Mucosa of gallbladder (tissue), 1 donor: ENCODE results near the gene PRRG2. TPM values are rescaled to one million over a fixed set of nuclear protein-coding genes. Genes with fewer than 3 reads are reported as not detected.

Experiments
- DNase-seq: peaks from one replicate; pipeline ENCODE4 v3.0.0-alpha.2; 2020; ENCODE audit warnings: low spot score
- total RNA-seq: library from RNA; stranded (reverse); gene quantifications from one replicate; pipeline ENCODE4 v1.2.1, GENCODE V29; 2021
- donor health status: DM: no; HTN: no; CAD: no.

Gene PRRG2
- total RNA-seq: 18.2 TPM

- no peak for DNase-seq
Measured at GRCh38 chr19:49581007-49581508, at the start of gene PRRG2. TSS of gene PRRG2 (plus strand) at chr19:49581316. CDS start at chr19:49583220, 1,904 bp downstream.

- peak; percentile 70 for DNase-seq
Measured at GRCh38 chr19:49533551-49534488, 47.3 kb upstream of the PRRG2 start.

- no peak for DNase-seq
Measured at GRCh38 chr19:49534632-49535385, 46.3 kb upstream of the PRRG2 start.

GRCh38 chr19:49536921-49537462 lies 44.1 kb upstream of the PRRG2 start:
- DNase-seq: no peak

DNA sequence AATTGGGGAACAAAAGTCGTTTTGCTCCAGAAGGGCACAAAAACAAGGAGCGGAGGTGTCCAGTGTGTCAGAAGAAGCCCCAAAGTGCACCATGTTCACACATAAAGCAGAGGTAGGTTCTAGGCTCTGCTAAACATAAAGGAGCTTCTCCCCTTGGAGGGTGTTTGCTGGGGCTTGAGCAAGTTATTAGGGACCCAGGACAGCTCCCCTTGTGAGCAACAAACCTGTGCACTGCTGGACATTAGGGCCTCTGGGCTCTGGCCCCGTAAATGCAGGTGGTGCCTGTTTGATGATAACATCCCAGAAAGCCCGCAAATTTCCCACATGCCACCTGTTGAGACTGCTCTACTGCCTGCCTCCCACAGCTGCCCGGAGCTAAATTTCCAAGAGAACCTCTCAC lies 42.5 kb upstream of the PRRG2 start:
- DNase-seq: no peak

- DNase-seq: no peak
Measured at GRCh38 chr19:49539192-49539952, 41.7 kb upstream of the PRRG2 start.

- DNase-seq: no peak
Measured at GRCh38 chr19:49541914-49542313, 39.2 kb upstream of the PRRG2 start.

- no peak for DNase-seq
Measured at GRCh38 chr19:49542446-49542845, 38.7 kb upstream of the PRRG2 start.

DNA sequence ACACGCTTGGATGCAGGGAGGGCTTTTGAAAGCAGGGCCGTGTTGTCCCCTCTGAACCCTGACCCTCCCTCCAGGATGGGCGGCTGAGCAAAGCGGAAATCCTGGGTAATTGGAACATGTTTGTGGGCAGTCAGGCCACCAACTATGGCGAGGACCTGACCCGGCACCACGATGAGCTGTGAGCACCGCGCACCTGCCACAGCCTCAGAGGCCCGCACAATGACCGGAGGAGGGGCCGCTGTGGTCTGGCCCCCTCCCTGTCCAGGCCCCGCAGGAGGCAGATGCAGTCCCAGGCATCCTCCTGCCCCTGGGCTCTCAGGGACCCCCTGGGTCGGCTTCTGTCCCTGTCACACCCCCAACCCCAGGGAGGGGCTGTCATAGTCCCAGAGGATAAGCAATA lies 38.1 kb upstream of the PRRG2 start:
- DNase-seq: no peak

DNA sequence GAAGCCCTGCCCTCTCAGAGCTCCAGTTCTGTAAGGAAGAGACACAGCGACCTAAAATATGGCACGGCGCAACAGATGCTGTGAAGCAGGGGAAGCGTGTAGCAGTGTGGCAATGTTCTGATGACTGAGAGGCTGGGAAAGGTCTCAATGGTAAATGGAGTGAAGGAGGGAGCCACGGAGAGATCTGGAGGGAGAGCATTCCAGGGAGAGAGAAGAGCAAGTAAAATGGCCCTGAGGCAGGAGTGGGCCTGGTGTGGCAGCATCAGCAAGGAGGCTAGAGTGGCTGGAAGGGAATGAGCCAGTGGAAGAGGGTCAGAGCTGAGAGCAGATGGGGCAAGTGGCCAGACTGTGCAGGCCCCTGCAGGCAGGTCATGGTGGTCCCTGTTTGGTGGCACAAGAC lies 37.0 kb upstream of the PRRG2 start:
- no peak for DNase-seq

- peak; percentile 88 for DNase-seq
Measured at GRCh38 chr19:49546825-49547565, 34.1 kb upstream of the PRRG2 start.

GRCh38 chr19:49549045-49549444 lies 32.1 kb upstream of the PRRG2 start:
- DNase-seq: no peak

DNA sequence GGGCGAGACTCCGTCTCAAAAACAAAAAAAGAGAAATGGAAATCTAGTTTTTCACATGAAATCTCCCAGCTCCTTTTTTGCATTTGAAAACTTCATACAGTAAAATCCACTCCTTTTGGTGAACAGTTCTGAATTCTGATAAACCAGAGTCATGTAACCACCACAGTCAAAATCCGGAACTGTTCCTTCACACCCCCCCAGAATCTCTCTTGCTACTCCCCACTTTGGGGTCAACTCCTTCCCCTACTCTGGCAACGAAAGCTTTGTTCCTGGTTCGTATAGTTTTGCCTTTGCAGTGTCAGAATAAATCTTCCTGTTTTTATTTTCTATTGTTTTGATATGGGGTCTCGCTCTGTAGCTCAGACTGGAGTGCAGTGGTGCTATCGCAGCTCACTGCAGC lies 29.6 kb upstream of the PRRG2 start:
- DNase-seq: no peak

DNA sequence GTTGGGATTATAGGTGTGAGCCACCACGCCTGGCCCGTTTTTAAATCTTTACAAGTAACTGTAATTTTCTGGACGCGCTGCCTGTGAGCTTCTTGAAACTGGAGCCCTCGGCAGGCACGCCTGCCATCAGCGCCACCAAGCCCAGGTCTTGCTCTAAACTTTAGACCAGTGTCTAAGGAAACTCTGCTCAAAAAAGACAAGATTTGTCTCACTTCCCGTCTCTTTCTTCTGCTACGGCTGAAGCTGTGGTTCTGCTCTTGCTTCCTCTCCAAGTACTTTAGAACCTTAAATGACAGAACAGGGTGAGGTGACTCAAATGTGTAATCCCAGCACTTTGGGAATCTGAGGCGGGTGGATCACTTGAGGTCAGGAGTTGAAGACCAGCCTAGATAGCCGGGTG lies 28.4 kb upstream of the PRRG2 start:
- no peak for DNase-seq

GRCh38 chr19:49553451-49554271 lies 27.5 kb upstream of the PRRG2 start:
- DNase-seq: no peak

- DNase-seq: no peak
Measured at GRCh38 chr19:49554701-49555181, 26.4 kb upstream of the PRRG2 start.

DNA sequence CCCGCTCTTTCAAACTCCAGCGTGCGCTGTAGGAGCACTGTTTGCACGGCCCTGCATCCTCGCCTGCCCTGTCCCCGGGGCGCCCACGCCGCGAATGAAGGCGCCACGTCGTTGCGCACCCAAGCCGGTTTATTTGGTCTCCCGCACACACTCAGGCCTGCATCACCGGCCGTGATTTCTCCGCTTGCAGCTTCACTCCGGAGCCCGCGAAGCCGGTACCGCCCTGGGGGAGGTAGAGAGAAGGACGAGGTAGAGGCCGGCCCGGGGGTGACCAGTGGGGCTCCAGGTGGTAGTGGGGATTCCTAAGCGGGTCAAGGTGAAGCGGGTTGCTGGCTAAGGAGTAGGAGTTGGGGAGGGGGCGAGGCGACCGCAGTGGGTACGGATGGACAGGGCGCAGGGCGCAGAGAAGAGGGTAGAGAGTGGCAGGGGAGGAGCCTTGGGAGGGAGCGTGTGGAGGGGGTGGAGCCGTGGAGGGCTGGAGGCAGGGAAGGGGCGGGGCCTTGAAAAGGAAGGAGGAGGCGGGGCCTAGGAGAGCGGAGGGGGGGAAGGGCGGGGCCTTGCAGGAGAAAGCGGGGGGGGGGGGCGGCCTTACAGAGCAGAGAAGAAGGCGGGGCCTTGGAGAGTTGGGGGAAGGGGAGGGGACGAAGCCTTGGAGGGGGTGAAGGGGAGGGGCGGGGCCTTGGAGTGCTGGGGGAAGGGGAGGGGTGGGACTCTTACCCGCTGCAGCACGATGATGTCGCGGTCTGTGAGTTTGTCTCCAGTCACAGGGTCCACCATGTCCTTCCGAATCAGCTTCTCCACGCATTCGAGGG lies 25.3 kb upstream of the PRRG2 start:
- DNase-seq: peak; percentile 35

GRCh38 chr19:49556412-49557398 lies 24.4 kb upstream of the PRRG2 start:
- no peak for DNase-seq
